HEK293 (cell line): ENCODE measurements around the gene ZNF556.

ENCODE experiments used
- BCL11A ChIP-seq: fragments of 450-650 bp; formaldehyde crosslinking; IDR thresholded peaks from 2 replicates; pipeline ENCODE4 v1.5.1; 2016; ENCODE audit warnings: low read depth, missing biosample characterization, missing genetic modification characterization
- EGR2 ChIP-seq: fragments of 450-650 bp; formaldehyde crosslinking; IDR thresholded peaks from 2 replicates; pipeline ENCODE4 v1.5.1; 2016; ENCODE audit warnings: low read depth, missing biosample characterization, missing genetic modification characterization
- GFI1B ChIP-seq: fragments of 450-650 bp; formaldehyde crosslinking; IDR thresholded peaks from 2 replicates; pipeline ENCODE4 v1.5.1; 2016; ENCODE audit warnings: missing biosample characterization, missing genetic modification characterization
- GLIS1 ChIP-seq: fragments of 450-650 bp; formaldehyde crosslinking; IDR thresholded peaks from 2 replicates; pipeline ENCODE4 v1.5.1; 2016; ENCODE audit warnings: missing biosample characterization, missing genetic modification characterization
- HOXD13 ChIP-seq: sonication (generic); formaldehyde crosslinking; IDR thresholded peaks from 2 replicates; pipeline ENCODE4 v1.8.0; 2022; ENCODE audit warnings: missing genetic modification reagents, borderline replicate concordance
- INSM2 ChIP-seq: fragments of 450-650 bp; formaldehyde crosslinking; IDR thresholded peaks from 2 replicates; pipeline ENCODE4 v1.5.1; 2016; ENCODE audit warnings: missing biosample characterization, missing genetic modification characterization
- KLF1 ChIP-seq: fragments of 450-650 bp; formaldehyde crosslinking; IDR thresholded peaks from 2 replicates; pipeline ENCODE4 v1.5.1; 2016; ENCODE audit warnings: missing biosample characterization, missing genetic modification characterization
- MYNN ChIP-seq: fragments of 450-650 bp; formaldehyde crosslinking; IDR thresholded peaks from 2 replicates; pipeline ENCODE4 v1.5.1; 2016; ENCODE audit warnings: missing biosample characterization, missing genetic modification characterization, borderline replicate concordance
- PRDM10 ChIP-seq: fragments of 450-650 bp; formaldehyde crosslinking; IDR thresholded peaks from 2 replicates; pipeline ENCODE4 v1.5.1; 2016; ENCODE audit warnings: missing biosample characterization, missing genetic modification characterization
- PRDM6 ChIP-seq: fragments of 450-650 bp; formaldehyde crosslinking; IDR thresholded peaks from 2 replicates; pipeline ENCODE4 v1.5.1; 2017; ENCODE audit warnings: missing biosample characterization, missing genetic modification characterization
- SALL2 ChIP-seq: fragments of 450-650 bp; formaldehyde crosslinking; IDR thresholded peaks from 2 replicates; pipeline ENCODE4 v1.5.0; 2017; ENCODE audit warnings: missing biosample characterization, mild to moderate bottlenecking, missing genetic modification characterization, borderline replicate concordance
- SCRT1 ChIP-seq: fragments of 450-650 bp; formaldehyde crosslinking; IDR thresholded peaks from 2 replicates; pipeline ENCODE4 v1.5.1; 2016; ENCODE audit warnings: missing biosample characterization, missing genetic modification characterization, borderline replicate concordance
- ZBTB49 ChIP-seq: fragments of 450-650 bp; formaldehyde crosslinking; IDR thresholded peaks from 2 replicates; pipeline ENCODE4 v1.5.1; 2016; ENCODE audit warnings: missing biosample characterization, missing genetic modification characterization, low read depth
- ZEB2 ChIP-seq: fragments of 450-650 bp; formaldehyde crosslinking; IDR thresholded peaks from 2 replicates; pipeline ENCODE4 v1.5.1; 2016; ENCODE audit warnings: missing biosample characterization, missing genetic modification characterization
- ZFP41 ChIP-seq: fragments of 450-650 bp; formaldehyde crosslinking; IDR thresholded peaks from 2 replicates; pipeline ENCODE4 v1.5.1; 2016; ENCODE audit warnings: missing biosample characterization, missing genetic modification characterization, borderline replicate concordance
- ZNF18 ChIP-seq: fragments of 450-650 bp; formaldehyde crosslinking; IDR thresholded peaks from 2 replicates; pipeline ENCODE4 v1.5.1; 2016; ENCODE audit warnings: missing biosample characterization, missing genetic modification characterization
- ZNF202 ChIP-seq: fragments of 450-650 bp; formaldehyde crosslinking; IDR thresholded peaks from 2 replicates; pipeline ENCODE4 v1.5.1; 2016; ENCODE audit warnings: missing biosample characterization, missing genetic modification characterization, borderline replicate concordance
- ZNF24 ChIP-seq: fragments of 450-650 bp; formaldehyde crosslinking; IDR thresholded peaks from 2 replicates; pipeline ENCODE4 v1.5.1; 2016; ENCODE audit warnings: missing biosample characterization, missing genetic modification characterization
- ZNF248 ChIP-seq: fragments of 450-650 bp; formaldehyde crosslinking; IDR thresholded peaks from 2 replicates; pipeline ENCODE4 v1.5.1; 2017; ENCODE audit warnings: missing biosample characterization, missing genetic modification characterization
- ZNF391 ChIP-seq: fragments of 450-650 bp; formaldehyde crosslinking; IDR thresholded peaks from 2 replicates; pipeline ENCODE4 v1.5.1; 2016; ENCODE audit warnings: low read depth, missing biosample characterization, missing genetic modification characterization, borderline replicate concordance
- ZNF510 ChIP-seq: fragments of 450-650 bp; formaldehyde crosslinking; IDR thresholded peaks from 2 replicates; pipeline ENCODE4 v1.5.1; 2018; ENCODE audit warnings: mild to moderate bottlenecking, missing genetic modification characterization, missing biosample characterization; ENCODE audit not compliant: insufficient replicate concordance
- ZNF660 ChIP-seq: fragments of 450-650 bp; IDR thresholded peaks from 2 replicates; pipeline ENCODE4 v1.5.1; 2018; ENCODE audit warnings: missing biosample characterization, mild to moderate bottlenecking, missing genetic modification characterization
- ZNF704 ChIP-seq: fragments of 450-650 bp; formaldehyde crosslinking; IDR thresholded peaks from 2 replicates; pipeline ENCODE4 v1.5.1; 2016; ENCODE audit warnings: missing biosample characterization, missing genetic modification characterization
- ZNF707 ChIP-seq: fragments of 450-650 bp; formaldehyde crosslinking; IDR thresholded peaks from 2 replicates; pipeline ENCODE4 v1.5.1; 2016; ENCODE audit warnings: missing biosample characterization, missing genetic modification characterization
- TF ChIP-seq, protein P1 (sequence below): fragments of 450-650 bp; formaldehyde crosslinking; IDR thresholded peaks from 2 replicates; pipeline ENCODE4 v1.5.1; 2016; ENCODE audit warnings: missing biosample characterization, missing genetic modification characterization
- TF ChIP-seq, protein P2 (sequence below): fragments of 450-650 bp; formaldehyde crosslinking; IDR thresholded peaks from 2 replicates; pipeline ENCODE4 v1.5.1; 2016; ENCODE audit warnings: missing biosample characterization, missing genetic modification characterization

Gene ZNF556

GRCh38 chr19:2819540-2820111, 47.5 kb upstream of the ZNF556 start, which contains the start of gene ZNF554 (continued):
- no peak for TF ChIP-seq ZBTB49 (tag by site-specific recombination)
- TF ChIP-seq ZNF248 = no peak
- 0 out of 2 replicates have a peak, but pooled peaks have one; percentile 50 for TF ChIP-seq INSM2
- no peak for TF ChIP-seq EGR2
- TF ChIP-seq ZNF660 (tag by site-specific recombination) = peak; percentile 85
- TF ChIP-seq ZNF202 (tag by site-specific recombination) = no peak
- no peak for TF ChIP-seq SCRT1
- TF ChIP-seq, protein P1, sequence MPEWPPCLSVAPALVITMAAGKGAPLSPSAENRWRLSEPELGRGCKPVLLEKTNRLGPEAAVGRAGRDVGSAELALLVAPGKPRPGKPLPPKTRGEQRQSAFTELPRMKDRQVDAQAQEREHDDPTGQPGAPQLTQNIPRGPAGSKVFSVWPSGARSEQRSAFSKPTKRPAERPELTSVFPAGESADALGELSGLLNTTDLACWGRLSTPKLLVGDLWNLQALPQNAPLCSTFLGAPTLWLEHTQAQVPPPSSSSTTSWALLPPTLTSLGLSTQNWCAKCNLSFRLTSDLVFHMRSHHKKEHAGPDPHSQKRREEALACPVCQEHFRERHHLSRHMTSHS (tag by site-specific recombination) = no peak
- TF ChIP-seq, protein P2, sequence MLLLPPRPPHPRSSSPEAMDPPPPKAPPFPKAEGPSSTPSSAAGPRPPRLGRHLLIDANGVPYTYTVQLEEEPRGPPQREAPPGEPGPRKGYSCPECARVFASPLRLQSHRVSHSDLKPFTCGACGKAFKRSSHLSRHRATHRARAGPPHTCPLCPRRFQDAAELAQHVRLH (tag by site-specific recombination) = peak; percentile 47; the same call in 1 of the 2 replicates
- TF ChIP-seq PRDM6 (tag by site-specific recombination) = no peak
- no peak for TF ChIP-seq GFI1B
- TF ChIP-seq ZNF707 (tag by site-specific recombination) = no peak
- TF ChIP-seq PRDM10 (tag by site-specific recombination) = peak; percentile 74
- TF ChIP-seq KLF1 = no peak
- no peak for TF ChIP-seq ZNF18 (tag by site-specific recombination)
- no peak for TF ChIP-seq ZNF510 (tag by site-specific recombination)
- no peak for TF ChIP-seq MYNN (tag by site-specific recombination)
- TF ChIP-seq GLIS1 (tag by site-specific recombination) = peak; percentile 69
- TF ChIP-seq ZNF704 (tag by site-specific recombination) = no peak
- TF ChIP-seq SALL2 = no peak
- TF ChIP-seq ZNF24 = peak; percentile 52; the same call in 1 of the 2 replicates
- TF ChIP-seq ZEB2 (tag by site-specific recombination) = peak; percentile 53; the same call in 1 of the 2 replicates
- TF ChIP-seq HOXD13 (CRISPR knock-in tag) = no peak
- TF ChIP-seq BCL11A = no peak
- TF ChIP-seq ZNF391 (tag by site-specific recombination) = no peak; the same call in 1 of the 2 replicates
- no peak for TF ChIP-seq ZFP41 (tag by site-specific recombination)
